ENCODE results near the gene CXCL17.

Gene CXCL17

DNA sequence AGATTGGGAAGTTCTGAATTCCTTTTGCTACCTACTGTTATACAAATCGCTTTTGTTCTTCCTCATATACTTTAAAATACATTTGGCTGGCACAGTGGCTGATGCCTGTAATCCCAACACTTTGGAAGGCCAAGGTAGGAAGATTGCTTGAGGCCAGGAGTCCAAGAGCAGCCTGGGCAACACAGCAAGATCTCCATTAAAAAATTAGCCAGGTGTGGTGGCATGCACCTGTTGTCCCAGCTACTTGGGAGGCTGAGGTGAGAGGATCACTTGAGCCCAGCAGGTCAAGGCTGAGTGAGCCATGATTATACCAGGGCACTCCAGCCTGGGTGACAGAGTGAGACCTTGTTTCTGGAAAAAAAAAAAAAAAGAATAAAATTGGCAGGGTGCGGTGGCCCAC is 34.4 kb upstream of the CXCL17 start:
- peaks cover 0 to 26% (median 17%) of the 10 kb centered on the region in 5 donors for H3K4me1 ChIP-seq (ENCODE audit: control insufficient read depth in 5 of 5, insufficient read depth in 5 of 5, low read length in 5 of 5)
- H3K4me3 ChIP-seq (ENCODE audit: low read depth in 1 of 5, low read length in 5 of 5), result no peak overlapping the region
- no peaks in the 10 kb centered on the region for H3K27me3 ChIP-seq (ENCODE audit: control insufficient read depth in 5 of 5, insufficient read depth in 4 of 5, low read length in 5 of 5)
- peaks cover 0 to 2% (median 0%) of the 10 kb centered on the region in 5 donors for H3K36me3 ChIP-seq (ENCODE audit: control insufficient read depth in 5 of 5, insufficient read depth in 5 of 5, low read length in 5 of 5)
- H3K9ac ChIP-seq (ENCODE audit: low read length in 5 of 5), result no peak overlapping the region
- H3K27ac ChIP-seq (ENCODE audit: low read depth, low read length), result no peak overlapping the region
- H3K9me3 ChIP-seq (ENCODE audit: control insufficient read depth in 5 of 5, low read length in 5 of 5), result no peaks in the 10 kb centered on the region

DNA sequence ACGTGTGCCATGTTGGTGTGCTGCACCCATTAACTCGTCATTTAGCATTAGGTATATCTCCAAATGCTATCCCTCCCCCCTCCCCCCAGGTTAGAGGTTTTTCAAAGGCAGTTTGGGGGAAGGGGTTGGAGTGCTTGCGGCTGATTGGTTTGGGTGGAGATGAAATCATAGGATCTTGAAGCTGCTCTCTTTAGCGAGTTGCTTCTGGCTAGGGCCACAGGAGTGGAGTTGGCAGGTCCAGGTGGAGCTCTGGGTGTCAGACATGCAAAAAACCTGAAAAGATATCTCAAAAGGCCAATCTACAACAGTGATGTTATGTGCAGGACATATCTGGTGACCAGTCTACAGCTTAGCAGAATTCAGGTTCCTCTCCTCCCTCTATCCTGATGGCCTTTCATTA is 32.6 kb upstream of the CXCL17 start:
- Histone ChIP-seq H3K27ac (ENCODE audit: low read depth, low read length) (no peak overlapping the region), H3K9ac (ENCODE audit: low read length in 5 of 5) (no peak overlapping the region), H3K9me3 (ENCODE audit: control insufficient read depth in 5 of 5, low read length in 5 of 5) (no peaks in the 10 kb centered on the region), H3K36me3 (ENCODE audit: control insufficient read depth in 5 of 5, insufficient read depth in 5 of 5, low read length in 5 of 5) (no peaks in the 10 kb centered on the region), H3K4me3 (ENCODE audit: low read depth in 1 of 5, low read length in 5 of 5) (no peak overlapping the region), H3K4me1 (ENCODE audit: control insufficient read depth in 5 of 5, insufficient read depth in 5 of 5, low read length in 5 of 5) (peaks cover 0 to 28% (median 24%) of the 10 kb centered on the region in 5 donors), H3K27me3 (ENCODE audit: control insufficient read depth in 5 of 5, insufficient read depth in 4 of 5, low read length in 5 of 5) (no peaks in the 10 kb centered on the region)

DNA sequence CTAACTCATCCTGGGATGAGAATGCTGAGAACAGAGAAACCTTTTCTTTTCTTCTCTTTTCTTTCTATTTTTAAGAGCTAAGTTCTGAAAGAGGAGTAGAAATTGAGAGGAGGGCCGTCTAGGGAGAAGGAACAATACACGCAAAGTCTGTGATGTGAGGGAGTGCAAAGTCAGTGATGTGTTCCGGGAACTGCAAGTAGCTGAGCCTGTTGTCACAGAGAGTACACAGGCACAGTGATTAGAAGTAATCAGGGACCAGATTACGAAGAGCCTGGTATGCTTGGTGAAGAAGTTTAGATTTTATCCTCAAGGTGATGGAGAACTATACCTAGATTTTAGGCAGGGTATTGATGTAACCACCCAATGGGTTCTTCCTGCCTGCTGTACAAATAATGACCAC is 32.0 kb upstream of the CXCL17 start:
- H3K27me3 ChIP-seq (ENCODE audit: control insufficient read depth in 5 of 5, insufficient read depth in 4 of 5, low read length in 5 of 5), result no peaks in the 10 kb centered on the region
- H3K27ac ChIP-seq (ENCODE audit: low read depth, low read length), result no peak overlapping the region
- H3K4me1 ChIP-seq (ENCODE audit: control insufficient read depth in 5 of 5, insufficient read depth in 5 of 5, low read length in 5 of 5), result peaks cover 0 to 30% (median 21%) of the 10 kb centered on the region in 5 donors
- H3K4me3 ChIP-seq (ENCODE audit: low read depth in 1 of 5, low read length in 5 of 5), result no peak overlapping the region
- H3K36me3 ChIP-seq (ENCODE audit: control insufficient read depth in 5 of 5, insufficient read depth in 5 of 5, low read length in 5 of 5), result no peaks in the 10 kb centered on the region
- no peaks in the 10 kb centered on the region for H3K9me3 ChIP-seq (ENCODE audit: control insufficient read depth in 5 of 5, low read length in 5 of 5)
- H3K9ac ChIP-seq (ENCODE audit: low read length in 5 of 5), result no peak overlapping the region

DNA sequence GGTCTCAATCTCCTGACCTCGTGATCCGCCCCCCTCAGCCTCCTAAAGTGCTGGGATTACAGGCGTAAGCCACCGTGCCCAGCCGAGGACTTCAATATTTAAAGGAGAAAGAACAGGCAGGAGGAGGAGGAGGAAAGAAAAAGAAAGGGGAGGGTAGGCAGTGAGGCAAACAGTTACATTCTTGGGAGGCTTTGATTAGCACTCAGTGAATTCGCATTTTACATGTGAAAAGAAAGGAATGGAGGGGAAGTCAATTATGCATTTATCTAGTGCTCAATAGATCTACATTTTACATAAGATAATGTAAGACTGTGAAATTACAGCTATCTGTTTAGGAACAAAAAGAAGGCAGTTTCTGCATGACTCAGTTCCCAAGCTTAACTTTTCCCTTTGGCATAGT is 30.9 kb upstream of the CXCL17 start:
- Histone ChIP-seq H3K4me1 (ENCODE audit: control insufficient read depth in 5 of 5, insufficient read depth in 5 of 5, low read length in 5 of 5) (peaks cover 0 to 36% (median 25%) of the 10 kb centered on the region in 5 donors), H3K27me3 (ENCODE audit: control insufficient read depth in 5 of 5, insufficient read depth in 4 of 5, low read length in 5 of 5) (no peaks in the 10 kb centered on the region), H3K9me3 (ENCODE audit: control insufficient read depth in 5 of 5, low read length in 5 of 5) (no peaks in the 10 kb centered on the region), H3K9ac (ENCODE audit: low read length in 5 of 5) (no peak overlapping the region), H3K36me3 (ENCODE audit: control insufficient read depth in 5 of 5, insufficient read depth in 5 of 5, low read length in 5 of 5) (no peaks in the 10 kb centered on the region), H3K27ac (ENCODE audit: low read depth, low read length) (no peak overlapping the region), H3K4me3 (ENCODE audit: low read depth in 1 of 5, low read length in 5 of 5) (no peak overlapping the region)

DNA sequence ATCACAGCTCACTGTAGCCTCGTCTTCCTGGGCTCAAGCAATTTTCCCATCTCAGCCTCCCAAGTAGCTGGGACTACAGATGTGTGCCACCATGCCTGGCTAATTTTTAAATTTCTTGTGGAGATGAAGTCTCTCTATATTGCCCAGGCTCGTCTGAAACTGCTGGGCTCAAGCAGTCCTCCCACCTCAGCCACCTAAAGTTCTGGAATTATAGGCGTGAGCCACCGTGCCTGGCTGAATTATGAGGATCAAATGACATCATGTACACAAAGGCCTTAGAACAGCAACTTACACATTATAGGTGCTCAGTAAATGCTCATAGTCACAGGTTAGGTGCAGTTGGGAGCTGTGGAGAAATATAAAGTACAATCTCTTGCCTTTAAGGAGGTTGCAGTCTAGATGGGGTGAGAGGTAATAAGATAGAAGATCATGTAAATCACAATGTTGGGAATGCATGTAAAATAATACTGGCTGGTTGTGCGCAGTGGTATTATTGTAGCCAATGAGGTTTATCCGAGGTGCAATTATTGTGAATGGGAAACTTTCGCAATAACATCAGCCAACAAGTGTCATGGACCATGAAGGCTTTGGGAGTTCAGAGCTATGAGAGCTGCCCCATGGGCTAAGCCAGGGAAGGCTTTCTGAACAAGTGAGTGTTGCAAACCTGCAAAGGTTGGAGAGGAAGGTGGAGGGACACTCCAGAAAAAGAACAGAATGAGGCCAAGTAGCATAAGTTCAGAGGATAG is 29.8 kb upstream of the CXCL17 start:
- Histone ChIP-seq H3K9ac (ENCODE audit: low read length in 5 of 5) (no peak overlapping the region), H3K9me3 (ENCODE audit: control insufficient read depth in 5 of 5, low read length in 5 of 5) (no peaks in the 10 kb centered on the region), H3K36me3 (ENCODE audit: control insufficient read depth in 5 of 5, insufficient read depth in 5 of 5, low read length in 5 of 5) (no peaks in the 10 kb centered on the region), H3K27ac (ENCODE audit: low read depth, low read length) (no peak overlapping the region), H3K4me3 (ENCODE audit: low read depth in 1 of 5, low read length in 5 of 5) (no peak overlapping the region), H3K4me1 (ENCODE audit: control insufficient read depth in 5 of 5, insufficient read depth in 5 of 5, low read length in 5 of 5) (peaks cover 0 to 38% (median 32%) of the 10 kb centered on the region in 5 donors), H3K27me3 (ENCODE audit: control insufficient read depth in 5 of 5, insufficient read depth in 4 of 5, low read length in 5 of 5) (no peaks in the 10 kb centered on the region)

DNA sequence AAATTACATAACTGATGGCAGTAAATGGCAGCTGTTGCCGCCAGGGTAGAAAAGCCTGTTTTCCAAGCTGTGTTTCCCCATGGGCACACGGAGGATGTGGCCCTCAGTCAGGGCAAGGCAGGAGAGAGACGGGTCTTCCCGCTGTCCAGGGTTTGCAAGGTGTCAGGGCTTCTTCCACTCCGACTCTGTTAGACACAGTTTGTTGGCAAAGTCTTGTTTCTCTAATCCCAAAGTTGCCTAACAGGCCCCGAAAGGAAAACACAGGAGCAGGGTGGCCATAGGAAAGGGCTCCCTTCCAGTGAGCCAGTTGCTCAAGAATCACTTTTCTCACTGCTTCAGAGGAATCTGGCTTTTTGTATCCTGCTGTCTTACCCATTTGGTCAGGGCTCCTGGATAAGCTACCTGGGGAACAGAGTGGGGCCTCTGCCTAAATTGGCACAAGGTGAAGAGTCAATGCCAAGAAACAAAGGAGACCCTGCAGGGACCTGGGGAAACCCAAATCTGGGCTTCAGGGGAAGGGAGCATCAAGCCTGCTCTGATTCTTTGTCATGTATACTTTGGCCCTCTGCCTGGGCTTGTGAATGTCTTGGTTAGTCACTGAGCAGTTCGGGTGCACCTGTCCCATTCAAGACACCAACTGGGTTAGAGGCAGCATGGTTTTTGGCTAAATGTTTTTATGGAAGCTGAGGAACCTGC is 29.0 kb upstream of the CXCL17 start:
- Histone ChIP-seq H3K36me3 (ENCODE audit: control insufficient read depth in 5 of 5, insufficient read depth in 5 of 5, low read length in 5 of 5) (no peaks in the 10 kb centered on the region), H3K9ac (ENCODE audit: low read length in 5 of 5) (peak overlapping the region in 1 of 5 donors; percentile 31), H3K27ac (ENCODE audit: low read depth, low read length) (no peak overlapping the region), H3K4me3 (ENCODE audit: low read depth in 1 of 5, low read length in 5 of 5) (no peak overlapping the region), H3K27me3 (ENCODE audit: control insufficient read depth in 5 of 5, insufficient read depth in 4 of 5, low read length in 5 of 5) (no peaks in the 10 kb centered on the region), H3K9me3 (ENCODE audit: control insufficient read depth in 5 of 5, low read length in 5 of 5) (no peaks in the 10 kb centered on the region), H3K4me1 (ENCODE audit: control insufficient read depth in 5 of 5, insufficient read depth in 5 of 5, low read length in 5 of 5) (peaks cover 0 to 41% (median 29%) of the 10 kb centered on the region in 5 donors)

DNA sequence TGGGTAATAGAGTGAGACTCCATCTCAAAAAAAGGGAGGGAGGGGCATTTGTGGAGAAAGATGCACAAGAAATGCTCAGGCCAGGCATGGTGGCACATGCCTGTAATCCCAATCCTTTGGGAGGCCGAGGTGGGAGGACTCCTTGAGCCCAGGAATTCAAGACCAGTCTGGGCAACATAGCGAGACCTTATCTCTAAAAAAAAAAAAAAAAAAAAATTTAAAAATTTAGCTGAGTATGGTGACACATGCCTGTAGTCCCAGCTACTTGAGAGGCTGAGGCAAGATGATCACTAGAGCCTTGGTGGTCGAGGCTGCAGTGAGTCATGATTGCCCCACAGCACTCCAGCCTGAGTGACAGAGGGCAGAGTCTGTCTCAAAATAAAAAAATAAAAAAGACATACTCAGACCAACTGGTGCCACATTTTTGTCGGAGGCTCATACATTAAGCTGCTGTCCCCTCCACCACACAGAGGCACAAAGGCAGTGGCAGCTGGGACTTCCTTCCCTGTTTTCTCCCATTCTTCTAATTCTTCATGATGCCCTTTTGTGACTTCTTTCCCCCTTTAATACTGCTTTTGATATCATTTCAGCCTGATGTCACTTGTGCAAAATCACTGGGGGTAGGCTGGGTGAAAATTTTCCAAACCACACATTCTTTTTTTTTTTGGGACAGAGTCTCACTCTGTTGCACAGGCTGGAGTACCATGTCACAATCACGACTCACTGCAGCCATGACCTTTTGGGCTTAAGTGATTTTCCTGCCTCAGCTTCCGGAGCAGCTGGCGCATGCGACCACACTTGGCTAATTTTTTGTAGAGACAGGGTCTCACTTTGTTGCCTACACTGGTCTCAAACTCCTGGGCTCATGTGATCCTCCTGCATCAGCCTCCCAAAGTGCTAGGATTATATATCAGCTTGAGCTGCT is 26.8 kb upstream of the CXCL17 start:
- peaks cover 3 to 51% (median 40%) of the 10 kb centered on the region in 5 donors for H3K4me1 ChIP-seq (ENCODE audit: control insufficient read depth in 5 of 5, insufficient read depth in 5 of 5, low read length in 5 of 5)
- H3K36me3 ChIP-seq (ENCODE audit: control insufficient read depth in 5 of 5, insufficient read depth in 5 of 5, low read length in 5 of 5), result no peaks in the 10 kb centered on the region
- no peak overlapping the region for H3K9ac ChIP-seq (ENCODE audit: low read length in 5 of 5)

DNA sequence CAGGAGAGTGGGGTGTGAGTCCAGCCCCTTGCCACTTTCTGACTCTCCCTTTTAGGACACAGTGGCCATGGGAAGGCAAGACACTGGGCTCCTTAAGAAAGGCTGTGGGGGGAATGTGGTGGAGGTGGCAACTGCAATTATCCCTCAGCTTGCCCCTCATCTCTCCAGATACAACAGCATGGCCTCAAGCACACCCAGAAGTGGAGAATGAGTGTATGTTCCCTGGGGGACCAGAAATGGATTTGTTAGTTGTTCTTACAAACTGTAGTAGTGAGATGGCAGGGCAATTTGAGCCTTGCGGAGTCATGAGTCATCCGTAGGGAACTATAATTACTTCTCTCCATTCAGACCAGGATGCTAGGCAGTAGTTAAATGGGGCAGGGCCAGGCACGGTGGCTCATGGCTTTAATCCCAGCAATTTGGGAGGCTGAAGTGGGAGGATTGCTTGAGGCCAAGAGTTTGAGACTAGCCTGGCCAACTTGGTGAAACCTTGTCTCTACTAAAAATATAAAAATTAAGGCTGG is 25.6 kb upstream of the CXCL17 start:
- no peak overlapping the region for H3K9ac ChIP-seq (ENCODE audit: low read length in 5 of 5)
- H3K4me1 ChIP-seq (ENCODE audit: control insufficient read depth in 5 of 5, insufficient read depth in 5 of 5, low read length in 5 of 5), result peaks cover 3 to 51% (median 40%) of the 10 kb centered on the region in 5 donors
- no peaks in the 10 kb centered on the region for H3K27me3 ChIP-seq (ENCODE audit: control insufficient read depth in 5 of 5, insufficient read depth in 4 of 5, low read length in 5 of 5)
- H3K27ac ChIP-seq (ENCODE audit: low read depth, low read length), result no peak overlapping the region
- no peaks in the 10 kb centered on the region for H3K9me3 ChIP-seq (ENCODE audit: control insufficient read depth in 5 of 5, low read length in 5 of 5)
- H3K36me3 ChIP-seq (ENCODE audit: control insufficient read depth in 5 of 5, insufficient read depth in 5 of 5, low read length in 5 of 5), result no peaks in the 10 kb centered on the region
- no peak overlapping the region for H3K4me3 ChIP-seq (ENCODE audit: low read depth in 1 of 5, low read length in 5 of 5)

More for the DNA sequence above, 26.8 kb upstream of the CXCL17 start:
- Histone ChIP-seq H3K27me3 (ENCODE audit: control insufficient read depth in 5 of 5, insufficient read depth in 4 of 5, low read length in 5 of 5) (no peaks in the 10 kb centered on the region), H3K9me3 (ENCODE audit: control insufficient read depth in 5 of 5, low read length in 5 of 5) (no peaks in the 10 kb centered on the region), H3K27ac (ENCODE audit: low read depth, low read length) (peak overlapping the region; percentile 5), H3K4me3 (ENCODE audit: low read depth in 1 of 5, low read length in 5 of 5) (no peak overlapping the region)

DNA sequence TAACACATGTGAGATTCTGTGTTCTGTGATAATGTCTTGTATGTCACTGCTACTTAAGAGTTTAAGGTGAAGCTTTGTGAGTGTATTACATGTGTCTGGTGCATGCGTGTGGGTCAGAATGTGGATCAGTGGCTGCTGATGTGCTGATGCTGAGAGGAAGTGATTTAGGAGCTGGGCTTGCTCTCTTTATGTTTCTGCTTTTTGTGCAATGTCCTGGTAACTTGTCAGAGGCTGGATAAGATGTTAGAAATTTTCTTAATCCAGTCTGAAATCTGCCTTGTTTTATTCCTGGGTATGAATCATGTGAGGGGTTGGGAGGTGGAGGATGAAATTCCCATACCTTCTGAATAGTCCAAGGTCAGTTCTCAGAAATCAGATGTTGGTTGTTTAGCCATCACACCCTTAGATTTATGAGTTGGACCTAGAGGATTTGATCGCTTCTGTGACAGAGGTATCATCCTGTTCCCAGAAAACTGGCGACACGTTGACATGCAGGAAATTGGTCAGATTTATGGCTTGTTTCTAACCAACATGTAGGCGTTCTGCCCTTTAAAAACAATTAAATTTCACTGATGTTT is 24.5 kb upstream of the CXCL17 start:
- H3K27ac ChIP-seq (ENCODE audit: low read depth, low read length), result peak overlapping the region; percentile 57
- H3K36me3 ChIP-seq (ENCODE audit: control insufficient read depth in 5 of 5, insufficient read depth in 5 of 5, low read length in 5 of 5), result no peaks in the 10 kb centered on the region
- H3K4me3 ChIP-seq (ENCODE audit: low read depth in 1 of 5, low read length in 5 of 5), result peak overlapping the region in 1 of 5 donors; percentile 9
- peaks cover 3 to 52% (median 39%) of the 10 kb centered on the region in 5 donors for H3K4me1 ChIP-seq (ENCODE audit: control insufficient read depth in 5 of 5, insufficient read depth in 5 of 5, low read length in 5 of 5)
- H3K9ac ChIP-seq (ENCODE audit: low read length in 5 of 5), result peak overlapping the region in 2 of 5 donors; percentile 34 to 57
- H3K27me3 ChIP-seq (ENCODE audit: control insufficient read depth in 5 of 5, insufficient read depth in 4 of 5, low read length in 5 of 5), result no peaks in the 10 kb centered on the region
- no peaks in the 10 kb centered on the region for H3K9me3 ChIP-seq (ENCODE audit: control insufficient read depth in 5 of 5, low read length in 5 of 5)

Data from subcutaneous abdominal adipose tissue (tissue), 5 donors.